Measurements from ENCODE around the gene CHCHD4. TPM values are rescaled to one million over a fixed set of nuclear protein-coding genes. Genes with fewer than 3 reads are reported as not detected.

The CHCHD4 gene
- total RNA-seq, 1 experiment from 2014 or later, result 43.3 TPM

DNA sequence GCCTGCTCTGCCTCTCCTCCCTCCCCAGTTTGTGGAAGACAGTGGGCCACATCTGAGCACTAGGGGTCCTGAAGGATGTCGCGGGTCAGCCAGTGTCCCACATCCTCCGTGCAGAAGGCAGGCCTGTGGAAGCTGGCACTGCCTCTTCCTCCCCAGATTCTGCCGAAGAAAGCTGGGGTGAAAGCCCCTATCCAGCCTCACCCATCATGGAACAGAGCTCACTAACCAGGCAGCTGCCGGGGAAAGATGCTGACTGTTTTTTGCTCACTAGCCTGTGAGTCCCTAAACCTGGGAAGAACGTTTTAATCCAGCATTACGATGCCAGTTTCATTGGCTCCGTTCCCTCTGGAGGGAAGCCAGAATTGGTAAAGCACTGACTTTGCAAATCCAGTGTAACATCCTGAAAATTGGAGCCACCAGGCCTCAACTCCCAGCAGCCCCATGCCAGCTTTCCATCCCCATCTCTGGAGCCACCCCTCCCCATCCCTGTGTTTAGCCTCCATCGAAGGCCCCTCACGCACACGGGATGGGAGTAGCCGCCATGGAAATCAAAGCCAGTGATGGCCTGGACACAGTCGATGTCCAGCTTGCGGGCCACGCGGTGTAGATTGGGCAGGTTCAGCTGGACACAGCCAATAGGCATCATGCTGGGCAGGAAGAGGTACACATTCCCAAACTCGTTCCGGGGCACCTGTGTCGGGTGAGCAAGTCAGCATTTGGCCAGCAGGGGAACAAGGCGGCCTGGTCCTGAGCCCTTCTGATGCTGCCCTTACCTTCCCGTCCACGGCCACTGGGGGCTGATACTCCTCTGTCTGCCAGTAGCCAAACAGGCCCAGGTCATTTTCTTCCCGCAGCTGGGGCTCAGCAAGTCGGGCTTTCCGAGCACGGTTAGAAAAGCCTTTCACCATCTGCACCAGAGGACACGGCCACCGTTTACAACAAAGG is 23.6 kb upstream of the CHCHD4 start:
- H4K20me1 ChIP-seq (ENCODE audit: low read length), result no peaks in the 10 kb centered on the region
- H3K9me3 ChIP-seq (ENCODE audit: low read length), result no peaks in the 10 kb centered on the region
- intact Hi-C loops (cut with micrococcal nuclease), result no loop called here
- H3K27me3 ChIP-seq (ENCODE audit: low read length), result no peaks in the 10 kb centered on the region
- BruUV-seq (replicated peaks), result no TSS peak
- peaks cover 26% of the 10 kb centered on the region for H3K4me1 ChIP-seq (ENCODE audit: insufficient read depth, low read length)
- no peak overlapping the region for H3K27ac ChIP-seq (ENCODE audit: low read length)
- no peak overlapping the region for H2AFZ ChIP-seq (ENCODE audit: low read length)
- DNase-seq, result no peak
- H3K9ac ChIP-seq (ENCODE audit: low read length), result no peak overlapping the region
- no peaks in the 10 kb centered on the region for H3K9me2 ChIP-seq (replicated peaks; ENCODE audit: low read length)
- H3F3A ChIP-seq (ENCODE audit: low read length, unreplicated experiment), result peaks cover 4% of the 10 kb centered on the region
- TF ChIP-seq EZH2phosphoT487 (IDR thresholded peaks at IDR 0.05; ENCODE audit: borderline replicate concordance, low read length) (no peak), EZH2 (IDR thresholded peaks at IDR 0.05; ENCODE audit: low read length, unreplicated experiment) (no peak)
- TF ChIP-seq, protein P1, sequence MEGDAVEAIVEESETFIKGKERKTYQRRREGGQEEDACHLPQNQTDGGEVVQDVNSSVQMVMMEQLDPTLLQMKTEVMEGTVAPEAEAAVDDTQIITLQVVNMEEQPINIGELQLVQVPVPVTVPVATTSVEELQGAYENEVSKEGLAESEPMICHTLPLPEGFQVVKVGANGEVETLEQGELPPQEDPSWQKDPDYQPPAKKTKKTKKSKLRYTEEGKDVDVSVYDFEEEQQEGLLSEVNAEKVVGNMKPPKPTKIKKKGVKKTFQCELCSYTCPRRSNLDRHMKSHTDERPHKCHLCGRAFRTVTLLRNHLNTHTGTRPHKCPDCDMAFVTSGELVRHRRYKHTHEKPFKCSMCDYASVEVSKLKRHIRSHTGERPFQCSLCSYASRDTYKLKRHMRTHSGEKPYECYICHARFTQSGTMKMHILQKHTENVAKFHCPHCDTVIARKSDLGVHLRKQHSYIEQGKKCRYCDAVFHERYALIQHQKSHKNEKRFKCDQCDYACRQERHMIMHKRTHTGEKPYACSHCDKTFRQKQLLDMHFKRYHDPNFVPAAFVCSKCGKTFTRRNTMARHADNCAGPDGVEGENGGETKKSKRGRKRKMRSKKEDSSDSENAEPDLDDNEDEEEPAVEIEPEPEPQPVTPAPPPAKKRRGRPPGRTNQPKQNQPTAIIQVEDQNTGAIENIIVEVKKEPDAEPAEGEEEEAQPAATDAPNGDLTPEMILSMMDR (conservative IDR thresholded peaks at IDR 0.05; ENCODE audit: low read depth, low read length), result no peak
- no peak overlapping the region for H3K4me2 ChIP-seq (ENCODE audit: low read length)
- H3K36me3 ChIP-seq (ENCODE audit: low read depth, low read length), result peaks cover 2% of the 10 kb centered on the region; the same call in 1 of the 2 replicates
- ATAC-seq, result no peak
- H3K4me3 ChIP-seq (ENCODE audit: low read length), result no peak overlapping the region
- H3K79me2 ChIP-seq (ENCODE audit: low read length), result no peaks in the 10 kb centered on the region
- ChIA-PET CTCF (no interaction called here), POLR2A (ENCODE audit: unreplicated experiment) (no interaction called here)

DNA sequence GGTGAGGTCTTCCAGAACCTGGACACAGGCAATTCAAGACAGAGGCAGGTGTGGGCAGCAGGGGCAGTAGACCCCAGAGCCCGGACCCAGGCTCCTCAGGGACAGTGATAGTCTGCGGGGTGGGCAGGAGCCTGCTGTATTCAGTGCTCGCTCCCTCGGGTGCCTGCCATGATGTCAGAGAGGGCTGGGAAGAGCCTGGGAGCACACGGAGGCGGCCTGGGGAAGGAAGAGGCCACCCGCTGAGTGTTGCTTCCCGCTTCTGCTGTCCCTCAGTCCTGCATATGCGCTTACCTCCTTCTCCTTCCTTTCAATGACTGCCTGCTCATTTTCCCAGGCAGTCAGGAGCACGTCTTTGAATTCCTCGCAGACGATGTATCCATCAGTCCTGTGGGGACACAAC is 22.9 kb upstream of the CHCHD4 start:
- intact Hi-C loops (cut with micrococcal nuclease), result no loop called here
- DNase-seq, result no peak
- BruUV-seq (replicated peaks), result no TSS peak
- Histone ChIP-seq H3K9me3 (ENCODE audit: low read length) (no peaks in the 10 kb centered on the region), H3K4me2 (ENCODE audit: low read length) (no peak overlapping the region), H3K9me2 (replicated peaks; ENCODE audit: low read length) (no peaks in the 10 kb centered on the region), H3K27ac (ENCODE audit: low read length) (no peak overlapping the region), H2AFZ (ENCODE audit: low read length) (no peak overlapping the region), H3K79me2 (ENCODE audit: low read length) (no peaks in the 10 kb centered on the region), H3K4me1 (ENCODE audit: insufficient read depth, low read length) (peaks cover 32% of the 10 kb centered on the region), H3K36me3 (ENCODE audit: low read depth, low read length) (peaks cover 2% of the 10 kb centered on the region; the same call in 1 of the 2 replicates), H4K20me1 (ENCODE audit: low read length) (no peaks in the 10 kb centered on the region), H3K9ac (ENCODE audit: low read length) (no peak overlapping the region), H3F3A (ENCODE audit: low read length, unreplicated experiment) (peaks cover 8% of the 10 kb centered on the region), H3K4me3 (ENCODE audit: low read length) (no peak overlapping the region), H3K27me3 (ENCODE audit: low read length) (no peaks in the 10 kb centered on the region)
- TF ChIP-seq, protein P1 (conservative IDR thresholded peaks at IDR 0.05; ENCODE audit: low read depth, low read length), result no peak
- no peak for TF ChIP-seq EZH2phosphoT487 (IDR thresholded peaks at IDR 0.05; ENCODE audit: borderline replicate concordance, low read length)
- TF ChIP-seq EZH2 (IDR thresholded peaks at IDR 0.05; ENCODE audit: low read length, unreplicated experiment), result no peak
- no peak for ATAC-seq
- POLR2A ChIA-PET (ENCODE audit: unreplicated experiment), result interaction anchor here (0.7 kb wide), 1 partner anchor 249 kb away, joined by 3 read pairs; no protein-coding TSS in a partner anchor
- CTCF ChIA-PET, result no interaction called here

DNA sequence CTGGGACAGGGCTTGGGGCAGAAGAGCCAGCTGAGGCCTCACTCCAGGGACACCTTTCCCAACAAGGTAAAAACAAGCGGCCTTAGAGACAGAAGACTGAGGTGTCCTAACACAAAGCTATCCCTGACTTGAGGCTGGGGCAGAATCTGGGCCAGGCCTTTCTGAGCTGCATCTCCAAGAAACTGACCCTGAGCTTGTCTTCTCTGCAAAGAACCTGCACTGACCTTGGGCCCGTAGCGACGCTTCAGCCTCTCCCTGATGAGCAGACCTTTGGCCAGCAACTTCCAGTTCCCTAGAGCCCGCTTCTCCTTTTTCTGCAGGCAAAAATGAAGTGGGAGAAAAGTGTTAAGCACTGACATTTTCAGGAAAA is 22.4 kb upstream of the CHCHD4 start:
- Histone ChIP-seq H3K79me2 (ENCODE audit: low read length) (no peaks in the 10 kb centered on the region), H3K4me3 (ENCODE audit: low read length) (no peak overlapping the region), H3K9ac (ENCODE audit: low read length) (no peak overlapping the region), H4K20me1 (ENCODE audit: low read length) (no peaks in the 10 kb centered on the region), H3K4me2 (ENCODE audit: low read length) (no peak overlapping the region), H3K9me2 (replicated peaks; ENCODE audit: low read length) (no peaks in the 10 kb centered on the region), H3F3A (ENCODE audit: low read length, unreplicated experiment) (peaks cover 8% of the 10 kb centered on the region), H3K9me3 (ENCODE audit: low read length) (no peaks in the 10 kb centered on the region), H3K4me1 (ENCODE audit: insufficient read depth, low read length) (peaks cover 32% of the 10 kb centered on the region), H3K36me3 (ENCODE audit: low read depth, low read length) (peaks cover 2% of the 10 kb centered on the region; the same call in 1 of the 2 replicates), H3K27ac (ENCODE audit: low read length) (no peak overlapping the region), H2AFZ (ENCODE audit: low read length) (no peak overlapping the region), H3K27me3 (ENCODE audit: low read length) (no peaks in the 10 kb centered on the region)
- TF ChIP-seq EZH2phosphoT487 (IDR thresholded peaks at IDR 0.05; ENCODE audit: borderline replicate concordance, low read length) (no peak), EZH2 (IDR thresholded peaks at IDR 0.05; ENCODE audit: low read length, unreplicated experiment) (no peak)
- TF ChIP-seq, protein P1 (conservative IDR thresholded peaks at IDR 0.05; ENCODE audit: low read depth, low read length), result no peak
- ChIA-PET CTCF (no interaction called here), POLR2A (ENCODE audit: unreplicated experiment) (interaction anchor here (0.7 kb wide), 1 partner anchor 249 kb away, joined by 3 read pairs; no protein-coding TSS in a partner anchor)
- DNase-seq (no peak), ATAC-seq (no peak)
- intact Hi-C loops (cut with micrococcal nuclease), result no loop called here
- BruUV-seq (replicated peaks), result no TSS peak

All from PC-3 (cell line).